ENCODE results near the gene SLC8A2.

The SLC8A2 gene

GRCh38 chr19:47379381-47379938 lies 92.2 kb downstream of the SLC8A2 start:
- no peak for DNase-seq

GRCh38 chr19:47378246-47378645 lies 93.4 kb downstream of the SLC8A2 start:
- DNase-seq = no peak
